Nephron (organoid): Measurements from ENCODE around the gene KCNIP4.

ENCODE experiments used
- H3K27ac Mint-ChIP-seq, 3 experiments: 2 replicates each; pipeline ENCODE4 v1.8.0; 2020; ENCODE audit warnings: mixed read lengths in 3 of 3, mild to moderate bottlenecking in 2 of 3, moderate library complexity in 1 of 3
- H3K27me3 Mint-ChIP-seq: 2 replicates; pipeline ENCODE4 v1.8.0; 2021; ENCODE audit warnings: low read depth, mild to moderate bottlenecking, moderate library complexity, mixed read lengths
- H3K36me3 Mint-ChIP-seq: 2 replicates; pipeline ENCODE4 v1.8.0; 2020; ENCODE audit warnings: low read depth, mixed read lengths
- H3K4me1 Mint-ChIP-seq: 2 replicates; pipeline ENCODE4 v1.8.0; 2020; ENCODE audit warnings: mixed read lengths
- H3K4me3 Mint-ChIP-seq, 3 experiments: 2 replicates each; pipeline ENCODE4 v1.8.0; 2020; ENCODE audit warnings: mild to moderate bottlenecking in 3 of 3, mixed read lengths in 3 of 3, moderate library complexity in 2 of 3
- H3K9me3 Mint-ChIP-seq: 2 replicates; pipeline ENCODE4 v1.8.0; 2020; ENCODE audit warnings: mixed read lengths
- CTCF ChIP-seq, 3 experiments: fragments of 200-600 bp; sonication (generic); IDR thresholded peaks; one replicate each; pipeline ENCODE4 v1.5.0; 2021; ENCODE audit warnings: antibody characterized with exemption in 3 of 3; ENCODE audit not compliant: unreplicated experiment in 3 of 3

The KCNIP4 gene

GRCh38 chr4:21130606-21131005, 818.0 kb downstream of the KCNIP4 start:
- Mint-ChIP-seq H3K36me3 (no peaks in the 10 kb centered on the region), H3K4me1 (no peaks in the 10 kb centered on the region), H3K4me3 (no peak overlapping the region), H3K27me3 (no peaks in the 10 kb centered on the region), H3K9me3 (no peaks in the 10 kb centered on the region), H3K27ac (no peak overlapping the region)
- no peak for TF ChIP-seq CTCF (IDR thresholded peaks at IDR 0.05; ENCODE audit: unreplicated experiment in 3 of 3)

DNA sequence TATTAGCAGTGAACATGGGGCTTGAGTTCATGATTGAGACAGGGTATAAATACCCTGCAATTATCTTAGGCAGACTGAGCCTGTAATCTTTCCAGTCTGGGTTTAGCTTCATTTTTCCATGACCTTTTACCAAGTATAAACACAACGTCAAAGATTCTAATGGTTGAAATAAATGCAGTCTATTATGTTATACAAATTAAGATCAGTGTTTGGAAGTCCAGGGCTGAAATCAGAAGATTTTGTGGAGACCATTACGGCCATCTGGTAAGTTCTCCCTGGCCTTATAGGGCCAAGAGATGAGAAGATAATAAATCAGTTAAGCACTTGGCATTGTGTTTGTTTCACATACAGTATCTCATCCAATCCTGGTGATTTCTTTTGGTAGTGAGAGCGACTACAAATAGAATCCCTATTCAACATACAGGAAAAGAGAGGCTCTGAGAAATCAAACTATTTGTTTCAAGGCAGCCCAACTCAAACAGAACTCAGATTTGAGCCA, 822.5 kb downstream of the KCNIP4 start:
- no peaks in the 10 kb centered on the region for H3K4me1 Mint-ChIP-seq
- no peak overlapping the region for H3K27ac Mint-ChIP-seq
- no peak for TF ChIP-seq CTCF (IDR thresholded peaks at IDR 0.05; ENCODE audit: unreplicated experiment in 3 of 3)
- H3K27me3 Mint-ChIP-seq = no peaks in the 10 kb centered on the region
- H3K36me3 Mint-ChIP-seq = no peaks in the 10 kb centered on the region
- H3K9me3 Mint-ChIP-seq = no peaks in the 10 kb centered on the region
- no peak overlapping the region for H3K4me3 Mint-ChIP-seq

DNA sequence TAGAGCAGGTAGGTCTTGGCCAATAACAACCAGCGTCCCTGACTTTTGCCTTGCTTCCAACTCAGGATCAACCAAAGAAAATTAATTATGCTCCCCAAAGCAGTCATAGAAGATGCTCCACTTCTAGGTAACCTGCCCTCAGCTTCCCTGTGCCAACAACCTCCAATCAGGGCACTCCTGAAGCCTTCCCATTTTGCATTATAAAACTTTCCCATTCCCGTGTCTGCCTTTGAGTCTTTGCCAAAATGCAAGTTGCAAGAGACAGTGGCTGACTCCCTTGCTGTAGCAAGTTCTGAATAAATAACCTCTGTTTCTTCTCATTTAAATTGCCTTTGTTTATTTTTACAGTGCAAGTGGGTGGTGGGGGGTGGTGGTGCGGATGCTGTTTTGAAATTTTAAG, 830.3 kb downstream of the KCNIP4 start:
- no peaks in the 10 kb centered on the region for H3K36me3 Mint-ChIP-seq
- no peak for TF ChIP-seq CTCF (IDR thresholded peaks at IDR 0.05; ENCODE audit: unreplicated experiment in 3 of 3)
- H3K4me1 Mint-ChIP-seq = no peaks in the 10 kb centered on the region
- H3K27me3 Mint-ChIP-seq = peaks cover 4% of the 10 kb centered on the region
- H3K9me3 Mint-ChIP-seq = no peaks in the 10 kb centered on the region
- no peak overlapping the region for H3K27ac Mint-ChIP-seq
- H3K4me3 Mint-ChIP-seq = no peak overlapping the region

DNA sequence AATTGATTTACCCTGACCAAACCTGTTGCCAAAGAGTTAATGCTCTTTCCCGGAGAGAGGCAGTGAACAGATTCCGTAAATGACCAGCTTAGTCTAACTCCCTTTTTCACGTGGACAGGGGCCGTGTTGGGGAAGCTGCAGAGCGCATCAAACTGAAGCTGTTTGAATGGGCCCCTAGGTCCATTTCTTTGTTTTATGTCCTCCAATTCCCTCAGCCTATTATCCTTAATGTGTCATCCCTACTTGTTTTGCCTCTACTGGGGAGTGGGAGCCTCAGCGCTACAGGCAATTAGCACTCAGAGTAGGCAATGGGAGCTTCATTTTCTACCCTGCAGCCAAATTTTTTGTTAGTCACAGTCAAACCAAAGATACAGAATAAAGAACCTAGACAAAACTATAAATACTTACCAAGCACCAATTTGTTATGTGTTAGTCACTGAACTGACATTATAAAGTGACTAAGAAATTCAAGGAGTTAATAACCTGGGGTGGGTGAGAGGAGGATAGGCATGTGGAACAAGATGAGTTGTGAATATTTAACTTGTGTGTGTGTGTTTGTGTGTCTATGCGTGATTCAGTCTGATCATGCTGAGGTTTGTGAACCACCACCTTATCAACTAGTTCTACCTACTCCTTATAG, 830.9 kb downstream of the KCNIP4 start:
- no peaks in the 10 kb centered on the region for H3K9me3 Mint-ChIP-seq
- H3K4me1 Mint-ChIP-seq = no peaks in the 10 kb centered on the region
- H3K27me3 Mint-ChIP-seq = peaks cover 4% of the 10 kb centered on the region
- H3K36me3 Mint-ChIP-seq = no peaks in the 10 kb centered on the region
- H3K4me3 Mint-ChIP-seq = no peak overlapping the region
- TF ChIP-seq CTCF (IDR thresholded peaks at IDR 0.05; ENCODE audit: unreplicated experiment in 3 of 3) = no peak
- H3K27ac Mint-ChIP-seq = no peak overlapping the region

DNA sequence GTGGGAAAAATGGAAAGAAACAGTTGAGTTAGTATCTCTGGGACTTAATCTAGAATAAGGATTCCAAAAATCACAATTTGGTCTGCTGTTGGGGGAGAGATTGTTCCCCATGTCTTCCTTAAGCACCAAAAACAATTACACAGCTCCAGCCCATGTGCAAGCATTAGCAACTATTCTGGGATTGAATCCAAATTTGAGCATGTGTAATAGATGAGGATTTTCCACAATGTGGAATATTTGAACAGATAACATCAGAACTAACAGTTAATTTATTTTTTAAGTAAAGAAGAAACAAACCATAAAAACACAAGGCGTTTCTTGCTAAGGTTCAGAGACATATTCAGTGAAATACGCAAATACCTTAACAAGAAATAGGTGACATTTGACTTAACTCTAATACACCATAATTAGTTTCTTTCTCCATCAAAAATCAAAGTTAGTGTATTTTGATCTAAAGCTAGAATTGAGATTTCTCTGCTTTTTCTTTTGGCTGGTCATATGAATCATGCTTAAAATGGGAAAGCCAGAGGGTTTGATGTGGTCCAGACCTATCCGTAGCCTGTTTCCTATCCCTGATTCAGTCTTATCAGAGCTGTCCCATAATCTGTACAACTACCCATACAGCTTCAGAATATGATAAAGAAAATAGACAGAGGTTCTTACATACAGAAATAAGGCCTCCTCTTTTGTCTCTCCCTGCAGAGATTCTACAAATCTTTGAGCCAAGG, 834.9 kb downstream of the KCNIP4 start:
- no peak overlapping the region for H3K27ac Mint-ChIP-seq
- TF ChIP-seq CTCF (IDR thresholded peaks at IDR 0.05; ENCODE audit: unreplicated experiment in 3 of 3) = no peak
- no peaks in the 10 kb centered on the region for H3K4me1 Mint-ChIP-seq
- H3K36me3 Mint-ChIP-seq = no peaks in the 10 kb centered on the region
- H3K4me3 Mint-ChIP-seq = no peak overlapping the region
- peaks cover 4% of the 10 kb centered on the region for H3K27me3 Mint-ChIP-seq
- peaks cover 3% of the 10 kb centered on the region for H3K9me3 Mint-ChIP-seq

GRCh38 chr4:21102667-21103066, 845.9 kb downstream of the KCNIP4 start:
- Mint-ChIP-seq H3K27ac (no peak overlapping the region), H3K36me3 (no peaks in the 10 kb centered on the region), H3K9me3 (peaks cover 6% of the 10 kb centered on the region), H3K4me1 (no peaks in the 10 kb centered on the region), H3K4me3 (no peak overlapping the region), H3K27me3 (no peaks in the 10 kb centered on the region)
- TF ChIP-seq CTCF (IDR thresholded peaks at IDR 0.05; ENCODE audit: unreplicated experiment in 3 of 3) = no peak
